Measurements from ENCODE around the gene SGO2.

The SGO2 gene

GRCh38 chr2:200525882-200526651 lies at the start of gene SGO2:
TSS of gene SGO2 (plus strand) at chr2:200526207. CDS start at chr2:200532976, 6,769 bp downstream.
- DNase-seq (ENCODE audit: low spot score), result peak; percentile 96

DNA sequence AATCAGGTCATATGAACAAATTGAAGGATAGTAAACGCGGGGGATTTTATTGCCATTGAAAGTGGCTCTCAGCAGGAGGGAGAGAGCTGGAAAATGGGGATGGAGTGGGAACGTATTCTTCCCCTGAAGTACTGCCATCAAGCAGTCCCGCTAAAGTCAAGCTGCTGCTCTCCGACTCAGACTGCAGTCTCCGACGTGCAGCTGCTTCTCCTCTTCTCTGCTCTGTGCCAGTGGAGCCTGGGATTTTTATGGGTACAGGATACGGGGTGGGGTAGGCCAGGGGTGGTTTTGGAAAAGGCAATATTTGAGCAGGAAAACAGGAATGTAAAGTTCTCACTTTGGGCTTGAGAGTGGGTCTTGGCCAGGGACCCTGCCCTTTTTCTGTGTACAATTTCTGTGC lies 49.2 kb upstream of the SGO2 start:
- DNase-seq (ENCODE audit: low spot score), result no peak

GRCh38 chr2:200477667-200478131 lies 48.3 kb upstream of the SGO2 start:
- no peak for DNase-seq (ENCODE audit: low spot score)

GRCh38 chr2:200479692-200480265 lies 46.2 kb upstream of the SGO2 start:
- DNase-seq (ENCODE audit: low spot score), result no peak

DNA sequence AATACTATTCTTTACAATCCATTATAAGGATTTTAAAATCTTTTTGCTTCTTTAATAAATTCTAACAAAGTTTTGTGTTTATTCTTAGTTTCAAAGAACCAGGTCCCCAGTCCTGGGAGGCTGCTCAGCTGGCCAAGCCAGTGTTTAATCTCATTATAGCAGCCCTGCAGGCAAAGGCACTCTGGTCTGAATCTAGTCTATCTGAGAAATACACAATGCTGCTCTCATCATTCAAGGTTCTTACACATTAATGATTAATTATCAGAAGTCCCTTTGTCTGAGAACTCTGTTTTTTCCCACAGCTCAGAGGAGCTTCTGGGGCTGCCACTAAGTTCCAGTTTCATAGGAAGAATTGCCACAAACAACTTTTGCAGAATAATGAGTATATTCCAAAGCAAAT lies 43.8 kb upstream of the SGO2 start:
- DNase-seq (ENCODE audit: low spot score), result no peak

- peak; percentile 26 for DNase-seq (ENCODE audit: low spot score)
Observed at GRCh38 chr2:200483729-200484198, 42.2 kb upstream of the SGO2 start.

DNA sequence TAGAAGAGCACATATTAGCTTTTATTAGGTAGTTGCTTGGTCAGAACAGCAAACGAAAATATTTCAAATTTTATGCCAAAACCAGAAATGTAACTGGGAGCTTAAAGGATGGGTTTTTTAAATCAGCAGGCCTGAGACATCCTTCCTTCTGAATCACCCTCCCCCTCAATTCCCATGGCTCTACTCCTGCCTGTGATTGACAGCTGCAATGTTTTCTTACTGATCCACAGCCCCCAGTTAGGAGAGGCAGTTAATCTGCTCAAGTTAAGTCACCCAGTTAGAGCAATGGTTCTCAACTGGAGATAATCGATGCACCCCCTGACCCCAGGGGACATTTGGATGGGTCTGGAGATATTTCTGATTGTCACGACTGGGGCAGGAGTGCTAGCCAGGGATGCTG lies 41.1 kb upstream of the SGO2 start:
- no peak for DNase-seq (ENCODE audit: low spot score)

DNA sequence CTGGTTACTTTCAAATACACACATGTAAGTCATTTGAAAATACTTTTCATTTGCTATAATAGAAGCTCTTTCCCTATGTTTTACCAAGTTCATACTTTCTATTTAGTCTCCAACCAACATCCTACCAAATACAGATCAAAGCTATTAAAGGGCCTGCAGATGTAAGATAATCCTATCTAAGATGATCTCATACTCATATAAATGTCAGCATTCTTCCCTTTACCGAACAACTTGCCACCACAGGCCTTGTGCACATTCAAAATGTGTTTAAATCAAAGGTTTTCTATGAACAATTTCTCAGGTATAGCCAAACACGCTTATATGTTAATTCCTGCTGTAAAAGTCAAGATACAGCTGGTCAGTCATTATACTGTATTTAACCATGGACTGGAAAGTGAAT lies 39.5 kb upstream of the SGO2 start:
- DNase-seq (ENCODE audit: low spot score), result no peak

- no peak for DNase-seq (ENCODE audit: low spot score)
Observed at GRCh38 chr2:200488169-200488568, 37.8 kb upstream of the SGO2 start.

- DNase-seq (ENCODE audit: low spot score), result no peak
Observed at GRCh38 chr2:200490001-200490400, 36.0 kb upstream of the SGO2 start.

DNA sequence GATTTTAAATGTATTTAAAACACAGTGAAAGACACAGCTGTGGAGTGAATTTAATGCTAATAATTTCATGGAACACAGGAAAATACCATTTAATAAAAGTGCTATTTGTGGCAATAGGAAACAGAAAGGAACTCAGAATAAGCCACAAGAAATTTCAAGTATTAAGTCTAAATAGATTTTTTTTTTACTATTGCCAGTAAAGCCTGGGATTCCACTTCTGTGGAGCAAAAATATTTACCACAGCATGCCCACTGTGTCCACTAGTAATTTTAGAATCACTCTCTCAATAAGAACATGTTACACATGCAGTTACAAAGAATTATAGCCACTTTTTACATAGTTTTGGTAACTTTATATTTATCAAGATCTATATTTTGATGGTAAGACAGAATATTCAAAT lies 33.4 kb upstream of the SGO2 start:
- DNase-seq (ENCODE audit: low spot score), result no peak

GRCh38 chr2:200494048-200494447 lies 32.0 kb upstream of the SGO2 start:
- DNase-seq (ENCODE audit: low spot score), result no peak

GRCh38 chr2:200496696-200497095 lies 29.3 kb upstream of the SGO2 start:
- DNase-seq (ENCODE audit: low spot score), result no peak

DNA sequence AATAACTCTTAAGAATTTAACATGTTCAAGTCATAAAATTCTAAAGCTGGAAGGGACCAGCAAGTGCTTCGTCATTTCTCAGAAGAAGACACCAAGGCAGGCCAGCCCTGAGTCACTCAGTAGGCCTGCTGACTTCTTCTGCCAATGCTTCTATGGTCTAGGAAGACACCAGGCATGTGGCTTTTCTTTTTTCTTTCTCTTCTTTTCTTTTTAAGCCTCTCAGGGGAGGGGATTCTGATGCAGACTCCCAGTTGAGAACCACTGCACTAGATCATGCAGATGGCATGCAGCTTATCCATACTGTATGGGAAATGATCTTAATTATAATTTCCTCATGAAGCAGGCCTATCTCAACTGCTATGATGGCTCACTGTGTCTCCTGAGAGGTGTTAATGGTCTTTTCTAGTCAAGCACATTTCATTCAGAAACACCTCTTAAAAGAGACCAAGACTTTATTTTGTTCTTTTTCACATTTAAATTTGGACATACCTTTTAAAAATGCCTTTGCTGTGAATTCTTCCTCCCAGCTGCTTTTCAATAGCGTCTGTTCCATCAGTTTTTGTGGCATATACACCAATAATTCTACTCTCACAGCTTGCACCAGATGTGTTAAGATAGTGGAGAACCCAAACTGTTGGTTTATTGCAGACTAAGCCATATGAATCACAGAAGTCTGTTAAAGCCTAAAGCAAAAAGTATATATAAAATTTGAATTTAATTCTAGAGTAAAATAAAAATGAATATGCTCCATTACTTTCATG lies 27.4 kb upstream of the SGO2 start:
- no peak for DNase-seq (ENCODE audit: low spot score)

DNA sequence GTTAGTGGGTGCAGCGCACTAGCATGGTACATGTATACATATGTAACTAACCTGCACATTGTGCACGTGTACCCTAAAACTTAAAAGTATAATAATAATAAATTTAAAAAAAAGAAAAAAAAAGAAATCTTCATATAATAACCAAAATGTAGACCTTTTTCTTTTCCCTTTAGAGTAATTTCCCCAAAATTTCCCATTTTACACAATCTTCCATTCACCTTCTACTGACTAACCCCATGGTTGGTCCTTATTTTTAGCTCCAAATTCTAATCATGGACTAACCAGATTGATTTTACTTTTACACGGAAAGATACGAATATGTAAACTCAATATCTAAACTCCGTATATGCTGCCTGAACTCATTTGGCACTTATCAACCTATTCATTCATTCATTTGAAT lies 23.8 kb upstream of the SGO2 start:
- DNase-seq (ENCODE audit: low spot score), result no peak

DNA sequence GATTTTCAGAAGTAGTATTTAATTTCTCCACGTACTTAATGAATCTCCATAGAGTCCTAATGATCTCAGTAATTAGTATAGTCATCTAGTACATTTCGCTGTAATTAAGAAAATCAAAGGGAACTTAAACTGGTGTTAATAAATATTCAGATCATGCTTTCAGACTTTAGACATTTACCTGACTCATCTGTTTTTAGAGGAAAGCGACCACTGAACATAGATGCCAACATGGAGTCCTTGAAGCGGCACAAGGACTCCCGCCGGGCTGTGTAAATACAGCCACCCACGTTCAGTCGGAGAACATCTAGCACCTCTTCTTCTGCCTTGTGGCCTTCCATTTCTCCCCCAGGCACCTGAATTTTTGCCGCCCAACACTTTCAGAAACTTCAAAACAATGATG lies 19.3 kb upstream of the SGO2 start:
- DNase-seq (ENCODE audit: low spot score), result no peak

DNA sequence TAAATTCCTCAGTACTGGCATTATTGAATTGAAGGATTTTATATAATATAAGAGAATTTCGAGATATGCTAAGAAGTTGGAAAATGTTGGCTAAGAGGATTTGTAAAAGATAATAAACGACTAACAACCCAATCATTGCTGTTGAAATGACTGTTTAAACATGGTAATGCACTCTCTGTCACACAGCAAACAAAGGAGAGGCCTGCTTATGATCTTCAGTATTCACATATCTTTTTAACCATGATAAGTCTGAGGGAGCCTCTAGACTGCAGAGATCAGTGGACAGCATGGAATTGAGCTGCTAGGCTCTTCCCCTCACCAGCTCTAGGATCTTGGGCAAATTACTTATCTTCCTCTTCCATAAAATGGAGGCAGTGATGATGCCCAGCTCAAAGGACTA lies 18.8 kb upstream of the SGO2 start:
- DNase-seq (ENCODE audit: low spot score), result no peak

GRCh38 chr2:200509235-200509611 lies 16.8 kb upstream of the SGO2 start:
- no peak for DNase-seq (ENCODE audit: low spot score)

GRCh38 chr2:200509612-200510433 lies 16.2 kb upstream of the SGO2 start, which contains the start of gene KCTD18:
TSS of gene KCTD18 (minus strand) at chr2:200510068. CDS start at chr2:200507016, 3,052 bp downstream.
- peak; percentile 87 for DNase-seq (ENCODE audit: low spot score)

GRCh38 chr2:200515155-200515554 lies 10.9 kb upstream of the SGO2 start:
- DNase-seq (ENCODE audit: low spot score), result no peak

GRCh38 chr2:200523158-200523557 lies 2.8 kb upstream of the SGO2 start:
- peak; percentile 14 for DNase-seq (ENCODE audit: low spot score)

GRCh38 chr2:200523604-200524003 lies 2.4 kb upstream of the SGO2 start:
- no peak for DNase-seq (ENCODE audit: low spot score)

All from LoVo (cell line).